K562 (cell line): ENCODE measurements around the gene GPR176. TPM values are rescaled to one million over a fixed set of nuclear protein-coding genes. Genes with fewer than 3 reads are reported as not detected.

Experiments used
- ATAC-seq: fragments of 200-7000 bp; cut with Tn5 transposase; 3 replicates; pipeline ENCODE4 v1.9.1; 2020; ENCODE audit warnings: moderate library complexity
- BruUV-seq: library from RNA; stranded (reverse); fragments of 400-500 nt; replicated peaks from 2 replicates; lab custom pipeline; 2021; lab: Mats Ljungman, UMichigan
- CTCF ChIA-PET: fragments of 300-600 bp; formaldehyde crosslinking; extraction: SDS; loops from one replicate; lab custom pipeline; 2021; ENCODE audit warnings: low intra/inter-chr PET ratio; lab: Yijun Ruan, JAX
- POLR2A ChIA-PET: fragments of 300-600, 350-650 bp; sonication (Branson Sonifier 250); formaldehyde crosslinking; extraction: SDS; loops from one replicate; lab custom pipeline; 2021; ENCODE audit warnings: antibody characterized with exemption, inconsistent platforms; lab: Yijun Ruan, JAX
- DNase-seq, 4 experiments: peaks; one replicate each; pipeline versions ENCODE4 v3.0.0 to v3.0.0-alpha.2; 2011 to 2018; ENCODE audit warnings: low spot score in 3 of 4, mixed read lengths in 3 of 4; ENCODE audit errors: extremely low read depth in 1 of 4
- FAIRE-seq: peaks from 2 replicates; lab custom pipeline; 2011; peaks lifted over from hg19 to GRCh38; lab: Jason Lieb, UNC
- H2AFZ ChIP-seq: 2 replicates; pipeline ENCODE4 v1.6.0; 2011; ENCODE audit warnings: low read depth, low read length, control low read depth, inconsistent platforms
- H3K27ac ChIP-seq: fragments of 200-600 bp; 3 replicates; pipeline ENCODE4 v1.8.0; 2011; ENCODE audit warnings: low read depth, mild to moderate bottlenecking, control low read depth, inconsistent platforms, low read length, moderate library complexity, mixed read lengths; ENCODE audit errors: extremely low read depth
- H3K27me3 ChIP-seq, 2 experiments: fragments of 300-600 bp in 1 of 2; 2 replicates in 1 of 2; 3 replicates in 1 of 2; pipeline versions ENCODE4 v1.6.0 to v1.8.0; 2011; ENCODE audit warnings: inconsistent platforms in 2 of 2, low read length in 2 of 2, mild to moderate bottlenecking in 1 of 2, mixed read lengths in 1 of 2, moderate library complexity in 1 of 2; ENCODE audit not compliant: control insufficient read depth in 2 of 2, insufficient read depth in 2 of 2
- H3K36me3 ChIP-seq: fragments of 300-600 bp; 3 replicates; pipeline ENCODE4 v1.8.0; 2011; ENCODE audit warnings: mild to moderate bottlenecking, low read length, inconsistent platforms; ENCODE audit not compliant: control insufficient read depth, insufficient read depth
- H3K4me1 ChIP-seq, 2 experiments: fragments of 200-600 bp in 1 of 2; replicated peaks in 1 of 2; 2 replicates in 1 of 2; 3 replicates in 1 of 2; pipeline versions ENCODE4 v1.5.1 to v1.8.0; 2011; ENCODE audit warnings: inconsistent platforms in 2 of 2, low read length in 2 of 2, mild to moderate bottlenecking in 1 of 2, mixed read lengths in 1 of 2, moderate library complexity in 1 of 2; ENCODE audit not compliant: control insufficient read depth in 2 of 2, insufficient read depth in 2 of 2
- H3K4me2 ChIP-seq: 2 replicates; pipeline ENCODE4 v1.6.1; 2011; ENCODE audit warnings: low read length, control low read depth, inconsistent platforms, mixed read lengths; ENCODE audit not compliant: insufficient read depth
- H3K4me3 ChIP-seq: fragments of 200-600 bp; sonication (generic), shearing (Covaris generic); 2 replicates; pipeline ENCODE4 v1.5.1; 2016; ENCODE audit warnings: control low read depth, inconsistent platforms
- H3K79me2 ChIP-seq: fragments of 200-600 bp; 3 replicates; pipeline ENCODE4 v1.8.0; 2011; ENCODE audit warnings: low read length, inconsistent platforms; ENCODE audit not compliant: control insufficient read depth, insufficient read depth
- H3K9ac ChIP-seq, 2 experiments: 2 replicates each; pipeline versions ENCODE4 v1.6.0 to v1.6.1; 2011; ENCODE audit warnings: low read depth in 2 of 2, low read length in 2 of 2, control low read depth in 1 of 2, inconsistent platforms in 1 of 2, mild to moderate bottlenecking in 1 of 2, mixed read lengths in 1 of 2; ENCODE audit not compliant: insufficient read depth in 1 of 2
- H3K9me1 ChIP-seq: one replicate; pipeline ENCODE4 v1.6.0; 2011; ENCODE audit warnings: inconsistent platforms, mild to moderate bottlenecking, low read length, moderate library complexity; ENCODE audit not compliant: control insufficient read depth, insufficient read depth
- H3K9me3 ChIP-seq: replicated peaks from 2 replicates; pipeline ENCODE4 v1.5.1; 2011; ENCODE audit warnings: low read depth, low read length, inconsistent platforms; ENCODE audit not compliant: control insufficient read depth, insufficient read depth
- H4K20me1 ChIP-seq: replicated peaks from 2 replicates; pipeline ENCODE4 v1.6.1; 2011; ENCODE audit warnings: low read length, inconsistent platforms, mixed read lengths; ENCODE audit not compliant: control insufficient read depth, insufficient read depth
- ARID1B ChIP-seq: fragments of 450-650 bp; IDR thresholded peaks from 2 replicates; pipeline ENCODE4 v1.6.1; 2016; ENCODE audit warnings: antibody characterized with exemption, mild to moderate bottlenecking, inconsistent platforms
- BACH1 ChIP-seq: fragments of 200-800 bp; sonication (Bioruptor generic); IDR thresholded peaks from 2 replicates; pipeline ENCODE4 v1.6.1; 2016; ENCODE audit warnings: missing genetic modification characterization, missing compliant biosample characterization
- CBX3 ChIP-seq, 2 experiments: IDR thresholded peaks; 1 replicate in 1 of 2; 2 replicates in 1 of 2; pipeline ENCODE4 v1.6.1; 2012; ENCODE audit warnings: inconsistent platforms in 2 of 2, low read length in 2 of 2, borderline replicate concordance in 1 of 2, control low read depth in 1 of 2
- CSDE1 ChIP-seq, 2 experiments: fragments of 450-650 bp; IDR thresholded peaks; 2 replicates each; pipeline ENCODE4 v1.6.1; 2016; ENCODE audit warnings: mild to moderate bottlenecking in 1 of 2
- DIDO1 ChIP-seq: fragments of 450-650 bp; IDR thresholded peaks from 2 replicates; pipeline ENCODE4 v1.6.1; 2016; ENCODE audit warnings: low read depth, missing biosample characterization, missing genetic modification characterization
- FOXA3 ChIP-seq, 2 experiments: fragments of 450-650 bp in 1 of 2; sonication (generic) in 1 of 2; formaldehyde crosslinking; IDR thresholded peaks in 1 of 2; conservative IDR thresholded peaks in 1 of 2; 2 replicates each; pipeline versions ENCODE4 v1.4.0 to v1.8.0; 2020 to 2022; ENCODE audit warnings: mild to moderate bottlenecking in 2 of 2, missing genetic modification reagents in 1 of 2
- HIVEP1 ChIP-seq: fragments of 250-450 bp; sonication (Bioruptor Pico); IDR thresholded peaks from 2 replicates; pipeline ENCODE4 v1.4.0; 2020; ENCODE audit warnings: mild to moderate bottlenecking
- RAD21 ChIP-seq, 2 experiments: fragments of 250-450 bp in 1 of 2; fragments of 450-650 bp in 1 of 2; sonication (Bioruptor Pico) in 1 of 2; formaldehyde crosslinking in 1 of 2; IDR thresholded peaks in 1 of 2; conservative IDR thresholded peaks in 1 of 2; 2 replicates each; pipeline versions ENCODE4 v1.4.0 to v1.8.0; 2020 to 2022; ENCODE audit warnings: mild to moderate bottlenecking in 2 of 2, moderate library complexity in 1 of 2
- RNF2 ChIP-seq: sonication (generic); IDR thresholded peaks from 2 replicates; pipeline ENCODE4 v1.6.1; 2016
- SETDB1 ChIP-seq: IDR thresholded peaks from one replicate; pipeline ENCODE4 v1.6.1; 2012; ENCODE audit warnings: low read length, control low read depth, inconsistent platforms
- SMAD4 ChIP-seq: fragments of 250-450 bp; sonication (Bioruptor Pico); conservative IDR thresholded peaks from 2 replicates; pipeline ENCODE4 v1.8.0; 2021; ENCODE audit warnings: inconsistent platforms, mild to moderate bottlenecking, moderate library complexity
- TAL1 ChIP-seq: fragments of 450-650 bp; IDR thresholded peaks from 2 replicates; pipeline ENCODE4 v1.6.1; 2016; ENCODE audit warnings: mild to moderate bottlenecking
- UBTF ChIP-seq, 2 experiments: IDR thresholded peaks; 2 replicates each; pipeline ENCODE4 v1.6.1; 2012; ENCODE audit warnings: improper control_type of control experiment in 2 of 2, low read depth in 2 of 2, low read length in 2 of 2, borderline replicate concordance in 1 of 2
- ZNF134 ChIP-seq: fragments of 250-450 bp; sonication (Bioruptor Pico); conservative IDR thresholded peaks from 2 replicates; pipeline ENCODE4 v1.4.0; 2020
- ZNF316 ChIP-seq: fragments of 450-650 bp; IDR thresholded peaks from 2 replicates; pipeline ENCODE4 v1.6.1; 2016
- ZNF696 ChIP-seq: fragments of 250-450 bp; sonication (Bioruptor Pico); conservative IDR thresholded peaks from 2 replicates; pipeline ENCODE4 v1.4.0; 2020; ENCODE audit warnings: mild to moderate bottlenecking, moderate library complexity
- ZNF76 ChIP-seq: fragments of 250-450 bp; sonication (Bioruptor Pico); IDR thresholded peaks from 2 replicates; pipeline ENCODE4 v1.4.0; 2020; ENCODE audit warnings: mild to moderate bottlenecking, moderate library complexity, borderline replicate concordance
- ZNF766 ChIP-seq: fragments of 200-800 bp; sonication (Bioruptor generic); conservative IDR thresholded peaks from 2 replicates; pipeline ENCODE4 v1.6.1; 2016; ENCODE audit warnings: missing genetic modification characterization, missing compliant biosample characterization
- WGBS: fragments of 100-300 bp; shearing (Covaris generic); methylation state at CpG from one replicate; pipeline ENCODE4 v1.1.6; 2016; ENCODE audit warnings: low coverage, mixed read lengths; ENCODE audit not compliant: insufficient coverage; ENCODE audit errors: missing lambda C conversion rate; 5-methylcytosine and 5-hydroxymethylcytosine counted together
- in situ Hi-C: fragments of 300-500 bp; cut with MboI; formaldehyde crosslinking; loops from 4 replicates; pipeline ENCODE4 v1.15.0; 2018; ENCODE audit warnings: inconsistent platforms, mixed read lengths
- intact Hi-C: fragments of 100-400 bp; cut with micrococcal nuclease; formaldehyde crosslinking; loops from 2 replicates; pipeline ENCODE4 v1.14.2; 2022
- polyA plus RNA-seq, 8 experiments: library from polyadenylated mRNA; depleted of rRNA in 4 of 8; stranded (reverse) in 5 of 8; unstranded in 3 of 8; fragments of >200 nt; fragmentation: Nextera tagmentation in 2 of 8; fragmentation: Illumina TruSeq in 1 of 8; extraction: Ambion mirVana in 2 of 8; extraction: Trizol in 1 of 8; gene quantifications; 2 replicates each; pipeline versions ENCODE4 v1.2.1 to v1.2.3, GENCODE V29; 2011 to 2014; ENCODE audit warnings: inconsistent platforms in 1 of 8, missing spikeins in 1 of 8
- total RNA-seq, 7 experiments: library from RNA; depleted of rRNA in 6 of 7; stranded (reverse); fragments of >200 nt in 6 of 7; fragmentation: Illumina TruSeq in 2 of 7; extraction: Trizol in 2 of 7; gene quantifications; 2 replicates each; pipeline versions ENCODE4 v1.2.1 to v1.2.3, GENCODE V29; 2011 to 2021; ENCODE audit warnings: low replicate concordance in 1 of 7
- TF ChIP-seq, protein P1 (sequence below): fragments of 250-450 bp; sonication (Bioruptor Pico); IDR thresholded peaks from 2 replicates; pipeline ENCODE4 v1.4.0; 2020; ENCODE audit warnings: mild to moderate bottlenecking
- TF ChIP-seq, protein P2 (sequence below): fragments of 450-650 bp; formaldehyde crosslinking; conservative IDR thresholded peaks from 2 replicates; pipeline ENCODE4 v1.4.0; 2022; ENCODE audit warnings: mild to moderate bottlenecking, missing genetic modification characterization

GPR176 gene
- total and polyA plus RNA-seq, 9 of the 15 experiments (the other 6 are each of a cell fraction or from before 2014, with no cell fraction given), result 0.03 to 1.2 (median 0.76) TPM

DNA sequence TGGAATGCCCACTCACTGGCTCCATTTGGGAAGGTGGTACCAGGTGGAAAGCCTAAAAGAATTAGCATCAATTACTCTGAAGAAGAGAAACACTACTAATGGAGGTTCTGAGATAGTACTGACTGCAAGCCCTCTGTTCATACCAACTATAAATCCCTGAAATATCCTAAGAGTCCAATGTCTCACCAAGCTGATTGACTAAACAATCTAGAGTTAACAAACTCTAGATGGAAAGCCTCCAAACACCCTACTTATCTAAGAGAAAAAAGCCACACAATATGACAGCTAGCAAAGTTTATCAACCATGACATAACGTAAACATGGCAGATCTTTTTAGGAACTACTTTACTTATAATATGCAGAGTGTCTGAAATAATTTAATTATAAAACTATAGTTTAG is 59.2 kb downstream of the GPR176 start:
- H3K4me3 ChIP-seq, result no peak overlapping the region
- BruUV-seq, result no TSS peak
- FAIRE-seq (no peak), DNase-seq (no peak), ATAC-seq (no peak)
- no peaks in the 10 kb centered on the region for H3K9me3 ChIP-seq
- in situ Hi-C loops, result no loop called here
- H2AFZ ChIP-seq, result no peak overlapping the region
- H4K20me1 ChIP-seq, result no peaks in the 10 kb centered on the region
- no peaks in the 10 kb centered on the region for H3K36me3 ChIP-seq
- no peak overlapping the region for H3K27ac ChIP-seq
- H3K27me3 ChIP-seq, result peaks cover 5 to 17% of the 10 kb centered on the region in 2 experiments; a peak in 3 of 5 replicates
- no peaks in the 10 kb centered on the region for H3K4me1 ChIP-seq
- H3K79me2 ChIP-seq, result no peaks in the 10 kb centered on the region
- no peak overlapping the region for H3K9ac ChIP-seq
- H3K9me1 ChIP-seq, result no peaks in the 10 kb centered on the region
- intact Hi-C loops, result no loop called here
- no peak overlapping the region for H3K4me2 ChIP-seq
- ChIA-PET POLR2A (interaction anchor here (0.6 to 0.8 kb wide), 2 partner anchors 41 to 385 kb away, joined by 3 to 4 read pairs; no protein-coding TSS in a partner anchor), CTCF (no interaction called here)
- WGBS, result 0% methylated on average over 1 of the region's 1 CpG
- TF ChIP-seq RAD21 (CRISPR knock-in tag; conservative IDR thresholded peaks at IDR 0.05 in 1 of 2, IDR thresholded peaks at IDR 0.05 in 1 of 2) (no peak), ZNF696 (no peak), ZNF76 (CRISPR knock-in tag) (no peak), ZNF316 (no peak), ARID1B (peak; percentile 19; the same call in 1 of the 2 replicates), ZNF134 (CRISPR knock-in tag) (no peak), CSDE1 (IDR thresholded peaks at IDR 0.05) (no peak), FOXA3 (CRISPR knock-in tag; conservative IDR thresholded peaks at IDR 0.05 in 1 of 2, IDR thresholded peaks at IDR 0.05 in 1 of 2) (peak in 1 of 2 experiments; percentile 48; a peak in 1 of 4 replicates), CBX3 (IDR thresholded peaks at IDR 0.05; ENCODE audit: borderline replicate concordance in 1 of 2, low read length in 2 of 2) (no peak), SETDB1 (no peak), TAL1 (0 out of 2 replicates have a peak, but pooled peaks have one; percentile 17), SMAD4 (no peak), UBTF (IDR thresholded peaks at IDR 0.05; ENCODE audit: borderline replicate concordance in 1 of 2, low read depth in 2 of 2, low read length in 2 of 2) (no peak), HIVEP1 (no peak), DIDO1 (tag) (no peak), ZNF766 (CRISPR knock-in tag) (no peak), BACH1 (tag) (no peak), RNF2 (no peak)
- TF ChIP-seq, protein P1, sequence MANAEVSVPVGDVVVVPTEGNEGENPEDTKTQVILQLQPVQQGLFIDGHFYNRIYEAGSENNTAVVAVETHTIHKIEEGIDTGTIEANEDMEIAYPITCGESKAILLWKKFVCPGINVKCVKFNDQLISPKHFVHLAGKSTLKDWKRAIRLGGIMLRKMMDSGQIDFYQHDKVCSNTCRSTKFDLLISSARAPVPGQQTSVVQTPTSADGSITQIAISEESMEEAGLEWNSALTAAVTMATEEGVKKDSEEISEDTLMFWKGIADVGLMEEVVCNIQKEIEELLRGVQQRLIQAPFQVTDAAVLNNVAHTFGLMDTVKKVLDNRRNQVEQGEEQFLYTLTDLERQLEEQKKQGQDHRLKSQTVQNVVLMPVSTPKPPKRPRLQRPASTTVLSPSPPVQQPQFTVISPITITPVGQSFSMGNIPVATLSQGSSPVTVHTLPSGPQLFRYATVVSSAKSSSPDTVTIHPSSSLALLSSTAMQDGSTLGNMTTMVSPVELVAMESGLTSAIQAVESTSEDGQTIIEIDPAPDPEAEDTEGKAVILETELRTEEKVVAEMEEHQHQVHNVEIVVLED, result no peak
- TF ChIP-seq, protein P2, sequence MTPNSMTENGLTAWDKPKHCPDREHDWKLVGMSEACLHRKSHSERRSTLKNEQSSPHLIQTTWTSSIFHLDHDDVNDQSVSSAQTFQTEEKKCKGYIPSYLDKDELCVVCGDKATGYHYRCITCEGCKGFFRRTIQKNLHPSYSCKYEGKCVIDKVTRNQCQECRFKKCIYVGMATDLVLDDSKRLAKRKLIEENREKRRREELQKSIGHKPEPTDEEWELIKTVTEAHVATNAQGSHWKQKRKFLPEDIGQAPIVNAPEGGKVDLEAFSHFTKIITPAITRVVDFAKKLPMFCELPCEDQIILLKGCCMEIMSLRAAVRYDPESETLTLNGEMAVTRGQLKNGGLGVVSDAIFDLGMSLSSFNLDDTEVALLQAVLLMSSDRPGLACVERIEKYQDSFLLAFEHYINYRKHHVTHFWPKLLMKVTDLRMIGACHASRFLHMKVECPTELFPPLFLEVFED (CRISPR knock-in tag), result no peak
